HG02678 (cell line): ENCODE measurements around the gene AHRR.
"Not testable (repeated sequence)": the region's sequence is repeated elsewhere in the genome, so short reads cannot be mapped to it uniquely, and the experiment has no call there.

Experiments
- ATAC-seq: cut with Tn5 transposase; IDR thresholded peaks from one replicate; pipeline ENCODE4 v1.9.1; 2021; ENCODE audit warnings: mild to moderate bottlenecking, moderate library complexity; ENCODE audit not compliant: unreplicated experiment

AHRR gene

GRCh38 chr5:362978-363765, 41.7 kb downstream of the AHRR start:
- ATAC-seq: no peak

- ATAC-seq: no peak
Measured at GRCh38 chr5:364497-364896, 43.0 kb downstream of the AHRR start.

- ATAC-seq: no peak
Measured at GRCh38 chr5:366541-367357, 45.2 kb downstream of the AHRR start.

GRCh38 chr5:367358-368130, 46.0 kb downstream of the AHRR start:
- ATAC-seq: no peak

- peak; percentile 62 for ATAC-seq
Measured at GRCh38 chr5:368183-369084, 46.9 kb downstream of the AHRR start.

- ATAC-seq: peak; percentile 26
Measured at GRCh38 chr5:369151-369868, 47.8 kb downstream of the AHRR start.

- not testable (repeated sequence) for ATAC-seq
Measured at GRCh38 chr5:369869-370236, 48.3 kb downstream of the AHRR start.

- ATAC-seq: no peak
Measured at GRCh38 chr5:370311-370958, 48.9 kb downstream of the AHRR start.

GRCh38 chr5:370959-371810, 49.7 kb downstream of the AHRR start:
- no peak for ATAC-seq

- ATAC-seq: no peak
Measured at GRCh38 chr5:371811-372555, 50.5 kb downstream of the AHRR start.

- ATAC-seq: no peak
Measured at GRCh38 chr5:372556-372995, 51.1 kb downstream of the AHRR start.

GRCh38 chr5:372996-373709, 51.6 kb downstream of the AHRR start:
- peak; percentile 9 for ATAC-seq

- ATAC-seq: peak; percentile 33
Measured at GRCh38 chr5:373710-374602, 52.4 kb downstream of the AHRR start.

GRCh38 chr5:374631-375335, 53.3 kb downstream of the AHRR start:
- no peak for ATAC-seq

GRCh38 chr5:375336-375920, 53.9 kb downstream of the AHRR start:
- no peak for ATAC-seq
